GM18907 (cell line): ENCODE measurements around the gene CNR2.
"Not testable (repeated sequence)": the region's sequence is repeated elsewhere in the genome, so short reads cannot be mapped to it uniquely, and the experiment has no call there.

Source experiments
- ATAC-seq: cut with Tn5 transposase; IDR thresholded peaks from one replicate; pipeline ENCODE4 v1.9.1; 2021; ENCODE audit warnings: mild to moderate bottlenecking, moderate library complexity; ENCODE audit not compliant: unreplicated experiment

Gene CNR2

DNA sequence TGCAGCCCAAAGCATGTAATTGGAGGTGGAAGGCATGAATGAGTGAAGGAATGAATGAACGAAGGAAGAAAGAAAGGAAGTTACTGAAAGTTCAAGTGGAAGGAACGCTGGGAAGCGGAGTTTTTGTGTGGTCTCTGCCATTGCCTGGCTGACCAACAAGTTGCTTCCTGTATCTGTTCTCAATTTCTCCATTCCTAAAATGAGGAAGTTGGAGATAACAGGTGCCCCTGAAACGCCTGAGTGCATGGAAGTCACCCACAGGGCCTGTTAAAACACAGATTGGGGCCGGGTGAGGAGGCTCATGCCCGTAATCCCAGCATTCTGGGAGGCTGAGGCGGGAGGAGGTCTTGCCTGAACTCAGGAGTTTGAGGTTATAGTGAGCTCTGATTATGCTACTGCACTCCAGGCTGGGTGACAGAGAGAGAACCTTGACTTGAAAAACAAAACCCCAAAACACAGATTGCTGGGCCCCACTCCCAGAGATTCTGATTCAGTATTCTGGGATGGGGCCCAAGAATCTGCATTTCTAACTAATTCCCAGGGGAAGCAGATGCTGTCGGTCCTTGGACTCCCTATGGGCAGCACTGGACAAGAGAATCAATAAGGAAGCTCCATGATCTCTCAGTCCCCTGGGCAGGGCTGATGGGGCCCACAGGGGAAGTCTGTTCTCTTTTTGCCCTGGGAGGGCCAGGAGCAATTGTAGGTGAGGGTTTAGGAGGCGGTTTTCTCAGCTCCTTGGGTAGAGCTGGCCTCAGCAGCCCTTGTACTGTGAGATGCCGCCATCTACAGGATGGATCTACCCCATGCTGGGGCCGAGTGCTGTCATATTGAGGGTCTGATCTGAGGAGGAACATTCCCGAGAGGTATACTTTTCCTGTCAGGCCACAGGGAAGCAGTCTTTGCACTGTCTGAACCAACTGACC lies 3.3 kb upstream of the CNR2 start:
- peak; percentile 63 for ATAC-seq

DNA sequence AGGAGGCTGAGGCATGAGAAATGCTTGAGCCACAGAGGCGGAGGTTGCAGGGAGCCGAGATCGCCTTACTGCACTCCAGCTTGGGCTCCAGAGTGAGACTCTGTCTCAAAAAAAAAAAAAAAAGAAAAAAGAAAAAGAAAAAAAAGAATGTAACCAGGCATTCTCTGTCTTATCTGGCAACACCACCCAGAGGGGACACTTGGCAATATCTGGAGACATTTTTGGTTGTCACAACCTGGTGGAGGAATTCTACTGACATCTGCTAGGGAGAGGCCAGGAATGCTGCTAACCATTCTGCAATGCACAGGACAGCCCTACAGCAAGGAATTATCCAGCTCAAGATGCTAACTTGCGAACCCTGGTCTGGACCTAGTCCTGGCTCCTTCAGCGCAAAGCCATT lies 2.3 kb upstream of the CNR2 start:
- ATAC-seq = no peak

DNA sequence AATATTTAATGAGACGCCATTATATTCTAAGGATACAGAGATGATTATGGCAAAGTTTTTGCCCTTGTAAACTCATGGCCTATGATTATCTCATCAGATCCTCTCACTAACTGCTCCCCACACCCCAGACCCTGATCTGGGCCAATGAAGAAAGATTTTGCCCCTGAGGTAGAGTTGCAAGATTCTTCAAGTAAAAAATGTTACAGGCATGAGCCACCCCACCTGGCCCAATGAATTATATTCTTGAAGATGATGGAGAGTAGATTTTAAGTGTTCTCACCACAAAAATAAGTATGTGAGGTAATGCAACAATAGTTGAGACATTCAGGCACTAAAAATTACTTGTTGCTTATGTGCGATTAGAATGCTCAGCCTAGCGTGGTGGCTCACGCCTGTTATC lies 1.8 kb upstream of the CNR2 start:
- ATAC-seq = no peak

DNA sequence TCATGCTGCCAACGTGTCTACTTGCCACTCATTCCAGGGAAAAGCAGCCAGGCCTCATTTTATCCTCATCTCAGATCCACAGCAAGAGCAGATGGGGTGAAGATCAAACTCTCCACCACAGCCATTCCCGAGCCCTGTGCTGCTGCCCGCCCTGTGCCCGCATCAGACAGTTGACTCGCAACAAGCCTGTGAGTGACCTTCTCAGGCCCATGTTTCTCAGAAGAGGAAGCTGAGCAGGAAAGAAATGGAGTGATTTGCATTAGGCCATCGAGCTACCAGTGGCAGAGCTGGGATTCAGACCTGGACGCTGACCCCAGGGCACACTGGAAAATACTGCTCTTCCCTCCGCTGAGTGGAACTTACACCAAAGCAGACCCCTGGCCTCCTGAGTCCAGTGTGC lies 1.2 kb downstream of the CNR2 start:
- no peak for ATAC-seq

DNA sequence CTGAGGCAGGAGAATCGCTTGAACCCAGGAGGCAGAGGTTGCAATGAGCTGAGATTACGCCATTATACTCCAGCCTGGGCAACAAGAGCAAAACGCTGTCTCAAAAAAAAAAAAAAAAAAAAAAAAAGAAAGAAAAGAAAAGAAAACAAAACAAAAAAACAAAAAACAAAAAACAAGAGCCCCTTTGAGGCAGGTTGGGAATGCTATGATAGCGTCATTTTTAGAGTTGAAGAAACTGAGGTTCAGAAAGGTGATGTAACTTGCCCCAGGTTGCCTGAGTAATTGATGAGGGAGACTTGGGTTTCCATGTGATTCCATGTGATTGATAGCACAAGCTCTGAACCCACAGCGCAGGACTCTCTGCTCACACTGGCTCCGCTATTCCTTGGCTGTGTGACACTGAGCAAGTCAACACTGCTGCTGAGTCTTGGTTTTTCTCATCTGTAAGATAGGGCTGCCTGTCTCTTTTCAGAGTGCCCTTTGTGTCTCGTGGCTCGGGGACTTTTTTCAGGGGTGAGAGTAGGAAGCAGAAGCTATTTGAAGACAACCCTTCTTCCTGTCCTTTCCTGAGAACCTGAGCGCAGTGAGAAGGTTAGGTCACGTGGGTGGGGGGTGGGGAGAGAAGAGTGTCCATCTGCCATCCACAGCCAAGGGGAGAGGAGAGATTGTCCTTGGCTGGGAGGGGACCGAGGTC lies 2.5 kb downstream of the CNR2 start:
- no peak for ATAC-seq

DNA sequence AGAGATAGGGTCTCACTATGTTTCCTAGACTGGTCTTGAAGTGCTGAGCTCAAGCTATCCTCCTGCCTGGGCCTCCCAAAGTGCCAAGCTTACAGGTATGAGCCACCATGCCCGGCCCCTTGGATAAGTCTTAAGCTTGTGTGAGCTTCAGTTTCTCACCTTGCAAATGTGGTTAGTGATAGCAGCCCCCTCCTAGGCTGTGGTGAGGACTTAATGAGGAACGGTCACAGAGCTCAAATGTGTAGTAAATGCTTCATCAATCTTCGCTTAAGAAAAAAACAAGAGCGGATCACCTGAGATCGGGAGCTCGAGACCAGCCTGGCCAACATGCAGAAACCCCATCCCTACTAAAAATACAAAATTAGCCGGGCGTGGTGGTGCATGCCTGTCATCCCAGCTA lies 3.0 kb downstream of the CNR2 start:
- ATAC-seq = no peak

DNA sequence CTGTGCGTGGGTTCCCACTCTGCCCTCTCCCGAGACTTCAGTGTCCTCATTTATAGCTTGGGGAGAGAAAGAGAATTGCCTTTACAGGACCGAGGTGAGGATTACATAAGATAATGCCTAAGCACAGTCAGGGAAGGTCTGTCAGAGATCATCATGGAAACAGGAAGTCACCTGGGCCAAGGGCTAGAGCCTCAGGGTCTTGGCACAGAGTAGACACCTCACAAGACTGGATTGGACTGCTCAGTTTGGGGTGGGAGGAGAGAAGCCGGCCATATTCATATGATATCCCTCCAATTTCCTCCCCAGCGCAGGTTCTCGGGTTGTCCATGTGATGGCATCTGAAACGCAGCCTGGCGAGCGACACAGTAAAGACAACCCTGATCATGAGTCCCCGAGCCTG lies 3.8 kb downstream of the CNR2 start:
- ATAC-seq = no peak

DNA sequence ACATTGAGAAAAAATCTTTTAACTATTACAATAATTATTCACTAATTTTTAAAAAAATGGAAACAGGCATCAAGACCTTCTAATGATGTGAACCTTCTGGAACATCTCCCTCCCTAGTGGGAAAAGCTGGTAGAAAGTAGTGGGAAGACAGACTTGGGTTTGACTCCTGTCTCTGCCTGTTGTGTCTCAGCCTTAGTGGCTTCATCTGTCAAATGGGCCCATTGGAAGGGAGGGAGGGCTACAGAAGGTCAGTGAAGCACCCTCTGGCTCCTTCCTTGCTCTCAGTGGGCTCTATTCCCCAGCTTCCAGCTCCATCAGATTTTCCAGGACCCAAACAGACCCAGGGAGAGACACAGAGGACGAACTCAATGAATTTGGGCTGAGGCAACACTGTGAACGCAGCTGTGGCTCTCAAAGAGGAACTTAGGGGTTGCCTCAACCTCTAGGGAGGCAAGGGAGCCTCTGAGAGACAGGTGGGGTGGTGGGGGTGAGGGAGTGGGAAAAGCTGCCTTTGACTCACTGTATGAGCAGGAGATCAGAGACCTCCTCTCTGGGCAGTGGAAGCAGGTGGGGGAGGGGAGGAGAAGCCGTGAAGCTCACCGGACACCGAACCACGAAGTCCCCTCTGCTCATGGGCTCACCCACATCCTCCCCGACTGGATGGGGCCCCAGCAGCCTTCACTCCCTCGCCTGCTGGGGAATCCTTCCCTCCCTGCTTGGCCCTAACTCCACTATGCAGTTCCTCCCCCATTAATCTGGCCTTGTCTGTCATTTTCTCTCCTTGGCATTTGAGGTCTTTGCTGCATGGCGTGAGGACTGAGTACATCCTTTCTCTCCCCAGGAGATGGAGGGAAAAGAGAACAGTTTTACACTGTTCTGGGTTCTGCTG lies 4.5 kb downstream of the CNR2 start:
- ATAC-seq = no peak

DNA sequence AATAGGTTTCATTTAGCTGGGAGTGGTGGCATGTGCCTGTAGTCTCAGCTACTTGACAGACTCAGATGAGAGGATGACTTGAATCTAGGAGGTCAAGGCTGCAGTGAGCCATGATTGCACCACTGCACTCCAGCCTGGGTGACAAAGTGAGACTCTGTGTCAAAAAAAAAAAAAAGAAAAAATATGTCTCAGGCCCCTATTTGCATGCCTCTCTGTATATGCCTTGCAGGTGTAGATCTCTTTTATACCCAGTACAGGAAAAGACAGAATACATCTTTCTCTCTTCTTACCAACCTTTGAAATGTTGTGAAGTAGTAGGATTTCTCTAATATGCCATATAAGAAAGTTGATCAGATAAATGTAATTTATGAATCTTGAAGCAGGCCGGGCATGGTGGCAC lies 6.4 kb downstream of the CNR2 start:
- no peak for ATAC-seq

DNA sequence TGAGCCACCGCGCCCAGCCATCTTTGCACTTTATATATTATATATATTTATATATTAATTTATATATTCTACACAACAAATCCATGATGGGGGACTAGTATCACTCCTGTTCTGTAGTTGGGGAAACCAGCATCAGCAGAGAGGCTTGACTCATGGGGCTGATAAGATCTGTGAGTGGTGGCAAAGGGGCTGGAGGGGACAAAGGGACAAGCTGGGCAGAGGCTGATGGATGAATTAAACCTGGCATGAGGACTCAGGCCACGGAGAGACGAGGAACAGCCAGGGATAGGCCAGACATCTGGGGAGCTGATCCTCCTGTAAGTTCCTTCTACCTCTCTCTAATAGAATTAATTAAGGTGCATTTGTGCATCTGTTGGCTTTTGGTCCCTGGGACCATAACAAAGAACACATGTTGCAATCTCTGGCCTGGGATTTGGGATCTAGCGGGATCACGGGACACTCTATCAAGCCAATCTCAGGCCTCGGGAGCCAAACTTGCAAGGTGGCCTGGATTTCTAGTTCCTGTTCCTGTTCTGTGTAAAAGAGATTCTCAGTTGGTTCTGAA lies 7.6 kb downstream of the CNR2 start:
- ATAC-seq = no peak

DNA sequence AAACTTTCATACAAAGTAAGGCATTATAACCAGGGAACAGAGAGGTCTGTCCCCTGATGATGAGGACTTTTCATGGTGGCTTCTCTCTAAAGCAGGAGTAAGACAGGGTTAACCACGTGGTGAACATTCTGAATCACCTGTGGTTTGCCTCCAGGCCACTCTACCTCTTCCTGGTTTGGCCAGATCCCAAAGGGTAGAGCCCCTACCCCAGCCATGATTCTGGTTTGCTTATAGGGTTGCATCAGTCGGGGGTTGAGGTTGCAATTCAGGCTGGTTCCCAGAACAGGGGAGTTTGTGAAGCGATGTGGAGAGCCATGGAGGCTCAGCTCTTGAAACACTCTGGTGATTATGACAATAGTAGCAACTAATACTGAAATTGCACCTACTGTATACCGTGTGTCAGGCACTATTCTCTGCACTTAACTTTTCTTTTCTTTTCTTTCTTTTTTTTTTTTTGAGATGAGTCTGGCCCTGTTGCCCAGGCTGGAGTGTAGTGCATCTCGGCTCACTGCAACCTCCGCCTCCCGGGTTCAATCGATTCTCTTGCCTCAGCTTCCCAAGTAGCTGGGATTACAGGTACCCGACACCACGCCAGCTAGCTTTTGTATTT lies 8.3 kb downstream of the CNR2 start:
- ATAC-seq = peak; percentile 44

DNA sequence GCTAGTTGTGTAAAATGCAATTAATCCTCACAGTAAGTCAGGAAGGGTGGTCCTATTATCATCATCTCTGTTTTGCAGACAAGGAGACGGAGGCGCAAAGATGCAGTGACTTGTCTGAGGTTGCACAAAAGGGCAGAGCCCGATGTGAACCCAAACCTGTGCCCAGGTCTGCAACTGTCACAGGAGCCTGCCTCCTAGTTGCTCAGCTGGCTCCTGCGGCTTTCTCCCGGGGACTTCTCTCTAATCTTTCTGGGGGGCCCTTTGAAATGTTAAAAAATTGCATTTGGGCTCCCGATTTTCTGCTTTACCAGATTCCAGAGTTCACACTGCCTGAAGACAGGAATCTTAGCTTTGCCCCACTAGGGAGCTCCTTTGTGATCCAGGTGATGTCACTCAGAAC lies 9.4 kb downstream of the CNR2 start:
- ATAC-seq = no peak

DNA sequence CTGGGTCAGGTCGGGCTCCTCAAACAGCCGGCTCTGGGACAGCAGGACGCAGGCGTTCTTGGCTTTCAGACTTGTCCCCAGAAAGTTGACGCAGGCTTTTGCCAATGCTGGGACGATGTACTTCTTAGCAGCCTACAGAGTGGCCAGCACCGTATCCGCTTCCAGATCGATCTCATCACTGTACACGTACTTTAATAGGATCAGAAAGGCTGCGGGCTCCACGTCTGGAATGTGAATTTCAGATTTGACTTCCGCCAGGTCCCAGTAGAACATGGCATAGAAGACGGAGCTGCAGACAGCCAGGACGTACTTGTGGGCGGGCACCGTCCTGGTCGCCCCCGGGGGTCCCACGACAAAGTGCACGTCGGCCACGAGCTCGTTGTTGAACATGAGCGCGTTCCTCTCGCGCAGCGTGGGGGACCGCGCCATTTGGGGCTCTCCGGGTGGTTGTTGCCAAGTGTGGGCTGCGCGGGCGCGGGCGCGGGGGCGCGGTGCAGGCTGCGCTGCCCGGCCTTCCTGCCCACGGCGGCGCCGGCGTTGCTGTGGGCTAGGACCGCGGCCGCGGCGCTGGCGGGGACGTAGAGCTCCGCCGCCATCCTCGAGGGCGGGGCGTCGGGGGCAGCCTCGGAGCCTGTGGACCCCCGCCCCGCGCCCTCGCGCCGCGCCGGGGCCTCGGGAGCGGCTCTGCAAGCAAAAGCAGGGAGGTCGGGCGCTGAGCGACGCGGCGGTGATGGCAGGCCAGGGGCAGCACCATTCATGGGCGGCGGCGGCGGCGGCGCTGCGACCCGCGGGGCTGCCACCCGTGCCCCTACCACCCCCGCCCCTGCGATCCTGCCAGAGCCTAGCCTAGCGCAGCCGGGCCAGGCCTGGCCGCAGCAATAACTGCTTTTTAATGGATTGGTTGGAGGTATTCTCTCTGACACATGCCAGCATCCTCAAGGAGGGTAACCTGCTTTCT lies 10.6 kb downstream of the CNR2 start:
- no peak for ATAC-seq

DNA sequence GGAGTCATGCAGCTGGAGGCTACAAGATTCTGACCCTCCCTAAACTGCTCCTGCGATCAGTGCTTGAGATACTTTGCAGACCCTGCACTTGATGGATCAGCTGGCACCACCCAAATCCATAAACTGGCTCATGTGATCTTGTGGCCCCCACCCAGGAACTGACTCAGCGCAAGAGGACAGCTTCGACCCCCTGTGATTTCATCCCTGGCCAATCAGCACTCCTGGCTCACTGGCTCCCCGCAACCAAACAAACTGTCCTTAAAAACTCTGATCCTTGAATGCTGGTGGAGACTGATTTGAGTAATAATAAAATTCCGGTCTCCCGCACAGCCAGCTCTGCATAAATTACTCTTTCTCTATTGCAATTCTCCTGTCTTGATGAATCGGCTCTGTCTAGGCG lies 13.1 kb downstream of the CNR2 start:
- ATAC-seq = not testable (repeated sequence)

DNA sequence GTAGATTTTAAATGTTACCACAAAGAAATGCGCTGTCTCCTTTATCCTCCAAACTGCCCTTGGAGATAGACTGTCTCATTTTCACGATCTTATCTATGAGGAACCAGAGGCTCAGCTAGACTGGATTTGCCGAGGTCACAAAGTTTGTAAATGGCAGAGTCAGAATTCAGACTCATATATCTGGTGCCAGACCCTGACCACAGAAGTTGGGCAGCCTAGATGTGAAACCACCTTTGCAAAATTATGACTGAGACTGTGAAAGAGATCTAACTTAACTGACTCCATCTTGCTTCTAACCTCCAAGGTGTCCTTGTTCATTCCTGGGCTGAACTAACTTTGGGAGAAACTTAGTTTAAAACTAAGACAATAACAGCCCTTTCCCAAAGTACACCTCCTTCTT lies 14.1 kb downstream of the CNR2 start:
- ATAC-seq = no peak

DNA sequence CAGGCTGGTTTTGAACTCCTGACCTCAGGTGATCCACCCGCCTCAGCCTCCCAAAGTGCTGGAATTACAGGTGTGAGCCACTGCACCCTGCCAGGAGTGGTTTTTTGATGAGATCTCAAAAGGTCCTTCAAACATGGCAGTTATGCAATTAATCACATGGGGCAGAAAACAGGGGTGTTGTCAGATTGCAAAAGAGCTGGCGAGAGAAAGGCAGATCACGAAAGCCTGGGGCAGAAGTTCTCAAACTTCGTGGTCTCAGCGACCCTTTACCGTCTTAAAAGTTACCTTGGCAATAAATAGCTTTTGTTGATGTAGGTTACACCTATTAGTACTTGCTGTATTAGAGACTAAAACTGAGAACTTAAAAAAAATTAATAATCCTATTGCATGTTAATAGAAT lies 16.1 kb downstream of the CNR2 start:
- ATAC-seq = no peak

DNA sequence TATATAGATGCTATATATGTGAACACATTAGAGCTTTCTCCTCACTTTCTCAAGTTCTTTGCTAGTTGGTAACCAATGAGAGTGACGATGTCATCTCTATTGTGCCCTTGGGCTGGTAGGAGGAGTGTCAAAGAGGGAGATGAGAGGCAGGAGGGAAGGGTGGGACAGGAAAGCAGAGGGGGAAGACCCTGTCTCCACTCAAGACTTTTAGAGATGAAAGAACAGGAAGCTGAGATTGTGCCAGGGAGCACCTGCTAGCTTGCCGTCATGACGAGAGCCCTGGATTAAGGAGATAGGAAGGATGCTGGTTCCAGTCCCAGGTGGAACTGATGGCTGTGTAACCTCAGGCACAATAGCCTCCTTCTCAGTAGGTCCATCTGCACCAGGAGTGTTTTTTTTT lies 16.7 kb downstream of the CNR2 start:
- no peak for ATAC-seq

DNA sequence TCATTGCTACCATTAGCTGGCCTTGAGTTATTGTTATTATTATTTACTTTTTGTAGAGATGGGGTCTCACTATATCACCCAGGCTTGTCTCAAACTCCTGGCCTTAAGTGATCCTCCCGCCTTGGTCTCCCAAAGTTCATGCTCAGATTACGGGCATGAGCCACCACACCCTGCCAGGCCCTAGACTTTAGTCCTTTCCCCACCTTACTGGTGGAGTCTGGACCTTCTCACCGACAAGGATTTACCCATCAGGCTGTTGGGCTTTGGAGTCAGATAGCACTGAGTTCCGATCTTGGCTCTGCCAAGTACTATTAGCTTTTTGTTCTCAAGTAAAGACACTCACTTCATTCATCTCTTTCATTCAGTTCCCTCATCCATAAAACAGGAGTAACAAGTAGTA lies 17.2 kb downstream of the CNR2 start:
- ATAC-seq = no peak

DNA sequence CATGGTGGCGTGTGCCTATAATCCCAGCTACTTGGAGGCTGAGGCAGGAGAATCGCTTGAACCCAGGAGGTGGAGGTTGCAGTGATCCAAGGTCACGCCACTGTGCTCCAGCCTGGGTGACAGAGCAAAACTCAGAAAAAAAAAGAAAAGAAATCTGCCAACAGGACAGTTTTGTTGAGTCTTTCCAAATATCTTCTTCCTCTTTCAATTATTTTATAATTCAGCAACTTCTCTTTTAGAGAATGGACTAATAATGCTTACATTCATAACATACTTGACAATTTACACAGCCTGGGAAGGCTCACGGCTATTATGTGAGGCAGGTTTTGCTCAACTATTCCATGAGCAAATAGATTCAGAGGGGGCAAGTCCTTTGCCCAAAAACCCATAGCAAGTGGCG lies 18.1 kb downstream of the CNR2 start:
- ATAC-seq = no peak

DNA sequence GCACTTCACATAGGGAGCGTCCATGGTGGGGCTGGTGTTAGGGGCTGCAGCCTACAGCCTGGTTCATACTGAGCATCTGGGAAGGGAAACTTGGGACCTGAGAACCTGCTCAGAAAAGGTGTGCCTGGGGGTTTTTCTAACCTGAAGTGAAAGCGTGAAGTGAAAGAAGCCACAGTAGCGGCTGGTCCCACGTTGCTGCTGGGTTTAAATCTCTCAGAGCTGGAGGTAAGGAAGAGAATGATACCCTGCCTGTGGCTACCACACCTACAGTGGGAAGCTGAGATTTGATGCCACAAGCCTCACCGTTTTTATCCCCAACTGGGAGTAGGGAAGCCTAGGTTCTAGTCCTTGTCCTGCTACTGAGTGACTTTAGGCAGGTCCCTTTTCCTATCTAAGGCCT lies 24.1 kb downstream of the CNR2 start:
- ATAC-seq = no peak
